Skeletal muscle cell (primary cell): ENCODE measurements around the gene NIN.
"Not testable (repeated sequence)": the region's sequence is repeated elsewhere in the genome, so short reads cannot be mapped to it uniquely, and the experiment has no call there.

Experiments used
- DNase-seq: peaks from one replicate; pipeline ENCODE4 v3.0.0-alpha.2; 2010; ENCODE audit warnings: low read depth
- H3K4me3 ChIP-seq: 2 replicates; pipeline ENCODE4 v1.5.1; 2011; ENCODE audit warnings: low read depth, mild to moderate bottlenecking, control low read depth, low read length, moderate library complexity

NIN gene

GRCh38 chr14:50821510-50822464 lies 9.2 kb downstream of the NIN start:
- no peak overlapping the region for H3K4me3 ChIP-seq

GRCh38 chr14:50820786-50821509 lies 10.0 kb downstream of the NIN start:
- no peak overlapping the region for H3K4me3 ChIP-seq
- no peak for DNase-seq

More at GRCh38 chr14:50821510-50822464, 9.2 kb downstream of the NIN start:
- no peak for DNase-seq

GRCh38 chr14:50819303-50819702 lies 11.7 kb downstream of the NIN start:
- DNase-seq, H3K4me3 ChIP-seq: not testable (repeated sequence)

GRCh38 chr14:50816395-50817047 lies 14.4 kb downstream of the NIN start:
- DNase-seq: no peak
- H3K4me3 ChIP-seq: no peak overlapping the region

GRCh38 chr14:50815526-50815925 lies 15.4 kb downstream of the NIN start:
- DNase-seq, H3K4me3 ChIP-seq: not testable (repeated sequence)

- not testable (repeated sequence) for H3K4me3 ChIP-seq, DNase-seq
Measured at GRCh38 chr14:50815058-50815457, 15.9 kb downstream of the NIN start.

- DNase-seq: no peak
- H3K4me3 ChIP-seq: no peak overlapping the region
Measured at GRCh38 chr14:50814161-50814560, 16.8 kb downstream of the NIN start.

- DNase-seq: no peak
- H3K4me3 ChIP-seq: no peak overlapping the region
Measured at GRCh38 chr14:50813544-50813863, 17.5 kb downstream of the NIN start.

GRCh38 chr14:50812856-50813543 lies 18.0 kb downstream of the NIN start:
- H3K4me3 ChIP-seq: no peak overlapping the region
- no peak for DNase-seq

GRCh38 chr14:50812180-50812579 lies 18.8 kb downstream of the NIN start:
- no peak overlapping the region for H3K4me3 ChIP-seq
- DNase-seq: no peak

GRCh38 chr14:50808053-50808452 lies 22.9 kb downstream of the NIN start:
- H3K4me3 ChIP-seq: no peak overlapping the region
- no peak for DNase-seq

GRCh38 chr14:50806241-50806933 lies 24.6 kb downstream of the NIN start:
- H3K4me3 ChIP-seq: no peak overlapping the region
- DNase-seq: no peak

GRCh38 chr14:50805396-50805795 lies 25.6 kb downstream of the NIN start:
- DNase-seq: no peak
- H3K4me3 ChIP-seq: no peak overlapping the region

- H3K4me3 ChIP-seq: no peak overlapping the region
- DNase-seq: no peak
Measured at GRCh38 chr14:50804181-50804721, 26.7 kb downstream of the NIN start.

- no peak overlapping the region for H3K4me3 ChIP-seq
- DNase-seq: no peak
Measured at GRCh38 chr14:50801706-50802105, 29.3 kb downstream of the NIN start.

- DNase-seq: no peak
- H3K4me3 ChIP-seq: no peak overlapping the region
Measured at GRCh38 chr14:50800032-50800431, 30.9 kb downstream of the NIN start.

- DNase-seq: no peak
- H3K4me3 ChIP-seq: no peak overlapping the region
Measured at GRCh38 chr14:50798048-50798421, 32.9 kb downstream of the NIN start.

- DNase-seq: no peak
- H3K4me3 ChIP-seq: no peak overlapping the region
Measured at GRCh38 chr14:50797250-50798047, 33.5 kb downstream of the NIN start.
